ENCODE results near the gene ANKS4B. TPM values are rescaled to one million over a fixed set of nuclear protein-coding genes. Genes with fewer than 3 reads are reported as not detected.
A peak's percentile ranks its signal among the peaks of the same experiment; 100 is the strongest.

Gene ANKS4B
- total RNA-seq, 2 donors from 2014 or later: 0.90 to 1.6 TPM

- peak; percentile 17 for DNase-seq
- Mint-ChIP-seq H3K4me1 (peaks cover 2% of the 10 kb centered on the region), H3K27me3 (ENCODE audit: insufficient read depth) (peaks cover 72% of the 10 kb centered on the region), H3K4me3 (no peak overlapping the region), H3K27ac (no peak overlapping the region), H3K9me3 (peaks cover 2% of the 10 kb centered on the region), H3K36me3 (ENCODE audit: low read depth) (no peaks in the 10 kb centered on the region)
- no peak overlapping the region for H3K27ac ChIP-seq (ENCODE audit: low read depth, low read length)
- no peaks in the 10 kb centered on the region for H3K4me1 ChIP-seq (ENCODE audit: control insufficient read depth, insufficient read depth, low read length)
- peaks cover 31% of the 10 kb centered on the region for H3K27me3 ChIP-seq (ENCODE audit: control insufficient read depth, insufficient read depth, low read length, poor library complexity, severe bottlenecking)
- TF ChIP-seq CTCF (conservative IDR thresholded peaks at IDR 0.05): no peak
- no peaks in the 10 kb centered on the region for H3K36me3 ChIP-seq (ENCODE audit: control insufficient read depth, insufficient read depth, low read length)
- WGBS, 2 experiments (ENCODE audit: insufficient coverage in 1 of 2, insufficient read length in 1 of 2): 86 to 92% methylated on average over 2 to 7 of the region's 7 CpGs
- no peaks in the 10 kb centered on the region for H3K9me3 ChIP-seq (ENCODE audit: control insufficient read depth, low read length)
- H3K9ac ChIP-seq (ENCODE audit: extremely low read depth, low read length, poor library complexity, severe bottlenecking): no peak overlapping the region
- no peak overlapping the region for H3K4me3 ChIP-seq (ENCODE audit: low read length)
Measured at GRCh38 chr16:21281698-21282389, 48.3 kb downstream of the ANKS4B start.

DNA sequence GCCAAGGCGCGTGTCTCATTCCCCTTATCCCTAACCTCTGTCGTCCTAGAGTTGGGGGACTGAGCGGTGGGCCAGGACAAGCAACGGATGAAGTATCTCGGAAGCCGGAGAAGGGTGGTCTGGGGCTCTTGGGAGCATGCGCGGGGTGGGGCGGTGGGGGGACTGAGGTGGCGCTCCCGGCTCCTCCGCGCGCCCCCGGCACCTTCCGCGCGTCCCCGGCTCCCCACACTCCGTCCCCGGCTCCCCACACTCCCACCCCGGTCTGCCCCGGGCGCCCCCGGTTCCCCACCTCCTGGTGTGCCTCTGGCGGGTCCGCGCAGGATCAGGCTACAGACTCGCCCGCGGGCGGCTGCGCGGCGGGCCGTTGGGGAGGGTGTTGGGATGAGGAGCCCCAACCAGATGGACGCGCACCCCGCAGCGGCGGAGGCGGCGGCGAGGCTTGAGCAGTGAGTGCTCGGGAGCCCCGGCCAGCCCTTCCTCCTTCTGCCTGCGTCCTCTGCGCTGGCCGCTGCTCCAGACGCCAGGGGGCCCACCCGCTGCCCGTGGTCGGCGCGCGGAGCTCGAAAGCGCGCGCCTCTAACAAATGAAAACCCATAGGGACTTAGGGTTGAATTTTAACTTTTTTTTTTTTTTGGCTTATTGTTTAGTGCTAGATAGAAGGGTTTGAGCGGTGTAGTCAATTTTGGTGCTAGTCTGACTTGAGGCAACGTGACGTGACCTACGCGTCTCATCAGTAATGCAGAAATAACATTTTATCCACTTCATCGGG, 50.2 kb downstream of the ANKS4B start:
- Histone ChIP-seq H3K27ac (ENCODE audit: low read depth, low read length) (no peak overlapping the region), H3K4me1 (ENCODE audit: control insufficient read depth, insufficient read depth, low read length) (no peaks in the 10 kb centered on the region), H3K4me3 (ENCODE audit: low read length) (peak overlapping the region; percentile 88), H3K27me3 (ENCODE audit: control insufficient read depth, insufficient read depth, low read length, poor library complexity, severe bottlenecking) (peaks cover 14% of the 10 kb centered on the region), H3K9me3 (ENCODE audit: control insufficient read depth, low read length) (no peaks in the 10 kb centered on the region), H3K9ac (ENCODE audit: extremely low read depth, low read length, poor library complexity, severe bottlenecking) (no peak overlapping the region), H3K36me3 (ENCODE audit: control insufficient read depth, insufficient read depth, low read length) (no peaks in the 10 kb centered on the region)
- Mint-ChIP-seq H3K4me3 (peak overlapping the region; percentile 68), H3K4me1 (peaks cover 2% of the 10 kb centered on the region), H3K36me3 (ENCODE audit: low read depth) (no peaks in the 10 kb centered on the region), H3K27ac (no peak overlapping the region), H3K27me3 (ENCODE audit: insufficient read depth) (peaks cover 57% of the 10 kb centered on the region), H3K9me3 (peaks cover 3% of the 10 kb centered on the region)
- WGBS, 2 experiments (ENCODE audit: insufficient coverage in 1 of 2, insufficient read length in 1 of 2): 2 to 83% methylated on average over 1 to 66 of the region's 67 CpGs
- DNase-seq: peak; percentile 91
- TF ChIP-seq CTCF (conservative IDR thresholded peaks at IDR 0.05): peak; percentile 76

GRCh38 chr16:21284414-21284813, 50.9 kb downstream of the ANKS4B start:
- Histone ChIP-seq H3K9me3 (ENCODE audit: control insufficient read depth, low read length) (no peaks in the 10 kb centered on the region), H3K4me3 (ENCODE audit: low read length) (peak overlapping the region; percentile 88), H3K27ac (ENCODE audit: low read depth, low read length) (no peak overlapping the region), H3K4me1 (ENCODE audit: control insufficient read depth, insufficient read depth, low read length) (no peaks in the 10 kb centered on the region), H3K9ac (ENCODE audit: extremely low read depth, low read length, poor library complexity, severe bottlenecking) (no peak overlapping the region), H3K27me3 (ENCODE audit: control insufficient read depth, insufficient read depth, low read length, poor library complexity, severe bottlenecking) (peaks cover 7% of the 10 kb centered on the region), H3K36me3 (ENCODE audit: control insufficient read depth, insufficient read depth, low read length) (no peaks in the 10 kb centered on the region)
- no peak for TF ChIP-seq CTCF (conservative IDR thresholded peaks at IDR 0.05)
- H3K27ac Mint-ChIP-seq: no peak overlapping the region
- peaks cover 50% of the 10 kb centered on the region for H3K27me3 Mint-ChIP-seq (ENCODE audit: insufficient read depth)
- H3K4me1 Mint-ChIP-seq: peaks cover 2% of the 10 kb centered on the region
- H3K9me3 Mint-ChIP-seq: peaks cover 10% of the 10 kb centered on the region
- no peaks in the 10 kb centered on the region for H3K36me3 Mint-ChIP-seq (ENCODE audit: low read depth)
- H3K4me3 Mint-ChIP-seq: peak overlapping the region; percentile 68
- WGBS, 2 experiments (ENCODE audit: insufficient coverage in 1 of 2, insufficient read length in 1 of 2): 96 to 100% methylated on average over 2 to 3 of the region's 4 CpGs
- no peak for DNase-seq
